GM19025 (cell line): ENCODE data around the gene GRID1.
A peak's percentile ranks its signal among the peaks of the same experiment; 100 is the strongest.
"Not testable (repeated sequence)": the region's sequence is repeated elsewhere in the genome, so short reads cannot be mapped to it uniquely, and the experiment has no call there.

Experiments used
- ATAC-seq: cut with Tn5 transposase; IDR thresholded peaks from one replicate; pipeline ENCODE4 v1.9.1; 2021; ENCODE audit warnings: mild to moderate bottlenecking, low read depth, moderate library complexity; ENCODE audit not compliant: unreplicated experiment

Gene GRID1

GRCh38 chr10:86392723-86393094, 26.1 kb upstream of the GRID1 start:
- ATAC-seq: no peak

DNA sequence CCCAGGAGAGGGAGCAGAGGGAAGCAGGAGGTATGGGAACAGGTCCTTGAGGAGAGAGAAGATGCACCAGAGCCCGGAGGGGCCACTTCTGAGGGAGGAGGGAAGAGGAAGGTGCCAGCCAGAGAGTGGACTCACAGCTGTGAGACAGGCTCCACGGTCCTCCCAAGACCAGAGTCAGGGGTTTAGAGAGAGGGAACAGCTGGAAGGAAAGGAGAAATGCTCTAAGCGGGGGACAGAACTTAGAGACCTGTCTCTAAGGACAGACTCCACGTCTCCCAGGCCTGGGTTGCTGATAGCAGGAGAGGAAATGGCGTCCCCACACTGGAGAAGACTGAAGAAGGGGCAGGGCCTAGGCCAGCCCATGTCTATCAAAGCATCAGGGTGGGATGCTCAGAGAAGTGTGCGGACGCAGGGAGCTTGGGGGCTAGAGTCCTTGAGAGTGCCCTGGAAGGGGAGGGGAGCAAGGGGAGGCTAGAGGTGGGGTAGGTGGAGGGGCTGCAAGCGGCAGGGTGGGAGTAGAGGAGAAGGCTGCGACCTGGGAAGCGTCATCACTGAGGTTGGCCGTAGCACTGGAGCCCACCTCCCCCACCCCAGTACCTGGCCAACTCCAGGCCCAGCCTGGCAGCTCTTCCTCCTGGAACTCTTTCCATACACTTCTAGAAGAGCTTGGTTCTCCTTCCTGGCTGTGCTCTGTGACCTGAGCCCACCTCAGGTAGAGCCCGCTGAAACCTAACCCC, 25.6 kb upstream of the GRID1 start:
- no peak for ATAC-seq

- ATAC-seq: no peak
Observed at GRCh38 chr10:86391236-86391840, 24.7 kb upstream of the GRID1 start.

DNA sequence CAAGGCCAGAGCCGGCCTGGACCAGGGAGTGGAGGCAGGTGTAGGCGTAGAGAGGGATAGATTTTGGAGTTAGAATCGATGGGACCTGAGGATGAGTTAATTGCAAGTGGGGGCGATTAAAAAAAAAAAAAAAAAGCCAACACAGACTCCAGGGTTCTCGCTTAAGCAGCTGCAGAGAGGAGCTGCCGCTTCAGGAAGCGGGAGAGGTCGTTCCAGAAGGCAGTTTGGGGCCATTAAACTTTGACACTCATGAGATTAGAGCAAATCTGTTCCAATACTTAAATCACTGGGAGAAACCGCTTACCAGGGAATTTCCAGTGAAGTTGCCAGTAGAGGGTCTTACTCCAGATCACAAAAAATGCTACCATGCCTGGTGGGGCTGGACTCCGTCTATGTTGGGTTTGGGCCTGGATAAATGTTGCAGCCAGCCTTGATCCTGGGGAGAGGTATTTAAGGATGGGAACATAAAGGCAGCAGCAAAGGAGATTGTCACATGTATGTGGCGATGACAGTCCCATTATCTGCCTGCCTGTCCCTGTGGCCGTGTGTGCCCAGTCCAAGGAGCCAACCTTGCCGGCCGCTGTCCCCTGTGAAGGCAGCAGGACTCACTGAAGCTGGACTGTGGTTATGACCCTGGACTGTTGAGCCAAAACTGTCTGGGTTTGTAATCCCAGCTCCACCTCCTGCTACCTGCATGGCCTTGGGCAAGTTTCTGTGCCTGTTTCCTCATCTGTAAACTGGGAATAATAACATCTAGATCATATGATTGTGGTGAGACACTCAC, 23.9 kb upstream of the GRID1 start:
- no peak for ATAC-seq

DNA sequence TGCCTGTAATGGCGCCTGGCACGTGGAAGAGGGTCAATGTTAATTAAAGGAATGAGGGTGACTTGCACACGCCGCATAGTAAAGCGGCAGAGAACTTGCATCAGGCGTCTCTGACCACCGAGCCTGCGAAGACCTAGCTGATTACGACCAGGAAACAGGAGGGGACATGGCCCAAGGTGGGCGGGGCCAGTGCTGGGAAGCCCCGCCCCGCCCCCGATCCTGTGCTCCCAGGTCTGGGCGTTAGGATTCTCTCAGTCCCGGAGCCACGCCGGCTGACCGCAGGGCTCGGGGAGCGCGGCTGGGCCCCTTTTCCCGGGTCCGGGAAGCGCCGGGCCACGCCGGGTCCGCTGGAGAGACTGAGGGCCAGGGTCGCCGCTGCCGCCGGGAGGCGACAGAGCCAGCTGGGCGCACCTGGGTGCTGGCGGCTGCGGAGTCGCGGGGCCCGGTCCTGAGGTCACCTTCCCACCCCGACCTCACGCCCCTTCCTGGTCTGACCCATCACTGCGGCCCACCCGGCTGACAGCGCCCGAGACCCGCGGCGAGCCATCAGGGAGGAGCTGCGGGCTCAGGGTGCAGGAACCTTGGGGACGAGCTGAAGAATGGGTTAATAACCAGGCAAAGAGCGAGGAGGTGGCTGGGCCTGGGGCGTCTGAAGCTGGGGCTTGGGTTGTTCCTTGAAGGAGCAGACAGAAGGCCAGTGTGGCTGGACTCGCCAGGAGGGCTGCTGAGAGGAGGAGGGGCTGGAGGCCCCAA, 23.0 kb upstream of the GRID1 start:
- ATAC-seq: peak; percentile 85

GRCh38 chr10:86389109-86389440, 22.5 kb upstream of the GRID1 start:
- ATAC-seq: not testable (repeated sequence)

DNA sequence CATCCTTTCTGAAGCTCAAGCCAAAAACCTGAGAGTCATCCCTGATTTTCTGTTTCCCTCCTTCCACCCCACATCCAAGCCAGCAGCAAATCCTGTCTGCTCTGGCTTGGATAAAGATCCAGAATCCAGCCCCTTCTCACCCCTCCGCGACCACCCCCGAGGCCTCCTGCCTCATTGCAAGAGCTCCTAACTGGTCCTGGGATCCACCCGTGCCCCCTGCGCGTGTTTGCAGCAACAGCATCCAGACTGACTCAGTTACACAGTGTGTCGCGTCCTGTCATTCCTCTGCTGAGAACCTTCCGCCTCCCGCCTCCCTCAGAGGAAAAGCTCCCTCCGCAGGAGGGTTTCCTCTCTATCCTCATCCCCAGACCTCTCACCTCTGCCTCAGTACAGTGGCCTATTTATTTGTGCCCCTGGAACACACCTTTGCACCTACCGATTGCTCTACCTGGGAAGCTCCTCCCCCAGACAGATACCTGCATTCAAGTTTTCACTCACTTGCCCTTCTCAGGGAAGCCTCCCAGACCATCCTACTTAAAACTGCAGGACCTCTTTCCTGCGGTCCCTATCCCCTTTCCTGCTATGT, 21.6 kb upstream of the GRID1 start:
- no peak for ATAC-seq

DNA sequence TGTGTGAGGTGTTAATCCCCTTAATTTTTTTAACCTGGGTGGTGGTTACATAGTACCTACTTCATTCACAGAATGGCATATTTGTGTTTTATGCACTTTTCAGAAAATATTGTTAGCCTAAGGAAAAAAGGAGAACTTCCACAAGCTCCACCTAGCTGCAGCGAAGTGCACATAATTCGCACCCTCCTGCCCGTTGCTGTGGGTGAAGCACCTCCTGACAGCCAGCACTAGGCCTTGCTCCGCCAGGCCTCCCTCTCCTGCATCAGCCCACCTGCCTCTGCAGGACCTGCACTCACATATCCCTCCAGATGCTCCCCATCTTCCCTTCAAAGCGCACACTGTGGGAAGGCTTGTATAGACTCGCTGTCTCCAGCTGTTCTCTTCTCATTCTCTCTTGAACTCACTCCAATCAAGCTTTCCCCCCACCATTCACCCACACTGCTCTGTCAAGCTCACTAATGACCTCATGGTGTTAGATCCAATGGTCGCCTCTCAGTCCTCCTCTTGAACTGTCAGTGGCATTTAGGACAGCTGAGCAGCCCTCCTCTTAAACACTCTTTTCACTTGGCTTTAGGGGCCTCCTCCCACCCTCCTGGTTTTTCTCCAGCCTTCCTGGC, 20.7 kb upstream of the GRID1 start:
- no peak for ATAC-seq

GRCh38 chr10:86385806-86386205, 19.2 kb upstream of the GRID1 start:
- ATAC-seq: no peak

- ATAC-seq: no peak
Observed at GRCh38 chr10:86377797-86378146, 11.2 kb upstream of the GRID1 start.

GRCh38 chr10:86376852-86377796, 10.5 kb upstream of the GRID1 start:
- ATAC-seq: peak; percentile 92

DNA sequence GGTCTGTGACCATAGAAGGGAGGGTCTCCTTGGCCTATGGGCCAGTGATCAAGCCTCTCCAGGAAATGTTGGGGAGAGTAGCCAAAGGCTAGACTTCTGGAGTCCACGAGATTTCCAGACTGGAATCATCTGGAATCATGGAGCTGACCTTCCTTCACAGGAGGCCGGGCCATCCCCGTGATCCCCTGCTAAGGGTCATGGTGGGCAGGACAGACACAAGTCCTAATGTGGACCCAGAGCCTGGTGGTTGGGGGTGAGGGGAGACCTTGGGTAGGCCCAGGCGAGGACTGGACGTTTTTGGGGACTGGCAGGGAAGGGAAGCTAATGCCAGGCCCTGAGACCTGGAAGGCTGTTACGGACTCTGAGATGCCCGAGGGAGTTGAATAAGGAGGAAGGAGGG, 9.8 kb upstream of the GRID1 start:
- ATAC-seq: no peak

- ATAC-seq: no peak
Observed at GRCh38 chr10:86375204-86375603, 8.6 kb upstream of the GRID1 start.

DNA sequence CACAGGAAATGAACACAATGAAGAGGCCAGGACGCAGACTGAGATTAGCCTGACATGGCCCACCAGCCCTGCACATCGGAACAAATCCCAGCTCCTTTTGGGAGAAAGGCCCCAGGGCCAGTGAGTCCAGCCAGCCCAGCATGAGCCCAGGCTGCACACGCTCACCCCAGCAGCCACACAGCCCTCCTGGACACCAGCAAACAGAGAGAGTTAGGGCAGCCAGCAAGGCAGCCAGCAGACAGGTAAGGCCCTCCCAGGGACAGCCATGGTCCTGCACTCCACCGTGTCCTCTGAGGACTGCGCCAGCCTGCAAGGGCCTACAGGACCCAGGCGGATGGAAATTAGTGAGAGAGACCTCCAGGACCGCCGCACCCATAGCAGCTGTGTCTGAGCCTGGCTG, 8.1 kb upstream of the GRID1 start:
- no peak for ATAC-seq

GRCh38 chr10:86373828-86374227, 7.2 kb upstream of the GRID1 start:
- no peak for ATAC-seq

DNA sequence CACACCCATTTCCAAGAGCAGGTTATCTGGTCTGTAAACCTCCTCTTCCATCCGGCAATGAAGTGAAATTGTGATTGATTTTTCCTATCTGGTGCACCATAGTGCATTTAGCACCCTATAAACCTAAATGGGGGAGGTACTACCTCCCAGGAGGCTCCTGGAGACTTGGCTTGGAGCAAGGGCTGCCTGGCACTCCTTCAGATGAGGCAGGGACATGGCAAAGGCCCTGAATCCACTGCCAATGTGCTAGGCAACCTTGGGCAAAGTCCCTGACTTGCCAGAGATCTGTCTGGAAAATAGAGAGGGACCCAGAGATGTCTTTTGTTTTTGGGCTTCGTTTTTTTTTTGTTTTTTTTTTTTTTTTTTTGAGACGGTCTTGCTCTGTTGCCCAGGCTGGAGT, 6.7 kb upstream of the GRID1 start:
- no peak for ATAC-seq

DNA sequence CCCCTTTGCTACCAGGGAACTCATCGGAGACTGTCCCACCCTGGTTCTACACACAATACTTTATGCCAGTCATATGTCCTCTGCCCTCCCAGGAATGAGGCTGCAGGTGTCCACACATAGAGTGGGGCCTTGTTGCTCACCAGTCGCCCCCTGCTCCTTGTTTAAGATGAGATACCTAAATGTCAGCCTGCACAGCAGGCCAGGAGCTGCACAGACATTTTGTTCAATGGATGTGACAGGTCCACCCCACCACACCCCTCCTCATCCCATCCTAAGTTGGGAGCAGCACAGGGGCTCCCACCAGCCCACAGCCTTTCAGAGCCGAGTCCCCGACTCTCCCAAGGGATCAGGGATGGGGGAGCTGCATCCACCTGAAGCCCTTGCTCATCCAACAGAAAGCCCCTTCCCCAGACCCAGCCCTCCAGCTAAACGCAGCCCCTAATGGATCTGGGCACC, 6.2 kb upstream of the GRID1 start:
- ATAC-seq: no peak

- no peak for ATAC-seq
Observed at GRCh38 chr10:86372119-86372783, 5.7 kb upstream of the GRID1 start.

DNA sequence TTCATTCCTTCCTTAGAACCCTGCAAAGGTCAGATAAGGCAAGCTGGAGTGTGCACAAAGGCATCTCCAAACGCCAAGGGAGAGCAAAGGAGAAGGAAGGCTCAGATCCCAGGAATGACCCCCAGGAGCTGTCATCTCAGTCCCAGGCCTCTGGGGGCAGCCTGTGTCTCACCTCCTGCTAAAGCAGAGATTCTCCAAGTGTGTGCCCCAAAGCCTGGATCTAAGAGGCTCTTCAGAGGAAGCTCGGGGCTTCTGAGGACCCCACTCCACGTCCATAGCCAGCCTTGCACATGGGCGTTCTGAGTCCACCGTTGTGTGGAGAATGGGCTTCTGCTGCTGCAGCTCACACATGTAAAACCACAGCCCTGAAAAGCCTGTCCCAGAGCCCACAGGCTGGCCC, 5.1 kb upstream of the GRID1 start:
- no peak for ATAC-seq
